BE2C (cell line): Measurements from ENCODE around the gene ZCCHC14.
A peak's percentile ranks its signal among the peaks of the same experiment; 100 is the strongest.

Experiments
- DNase-seq: peaks from one replicate; pipeline ENCODE4 v3.0.0-alpha.2; 2020
- H3K27me3 ChIP-seq: fragments of 250-450 bp; sonication (Bioruptor Pico); 2 replicates; pipeline ENCODE4 v1.5.1; 2020; ENCODE audit warnings: mild to moderate bottlenecking
- H3K36me3 ChIP-seq: fragments of 250-450 bp; sonication (Bioruptor Pico); 2 replicates; pipeline ENCODE4 v1.5.1; 2020; ENCODE audit warnings: mild to moderate bottlenecking
- H3K4me1 ChIP-seq: fragments of 250-450 bp; sonication (Bioruptor Pico); 2 replicates; pipeline ENCODE4 v1.5.1; 2020
- H3K4me3 ChIP-seq: 2 replicates; pipeline ENCODE4 v1.5.1; 2011; ENCODE audit warnings: low read depth, low read length
- H3K9me3 ChIP-seq: fragments of 250-450 bp; sonication (Bioruptor Pico); 2 replicates; pipeline ENCODE4 v1.5.1; 2020
- CTCF ChIP-seq: IDR thresholded peaks from 2 replicates; pipeline ENCODE4 v1.5.1; 2012; ENCODE audit warnings: mild to moderate bottlenecking, low read depth, low read length

Gene ZCCHC14

DNA sequence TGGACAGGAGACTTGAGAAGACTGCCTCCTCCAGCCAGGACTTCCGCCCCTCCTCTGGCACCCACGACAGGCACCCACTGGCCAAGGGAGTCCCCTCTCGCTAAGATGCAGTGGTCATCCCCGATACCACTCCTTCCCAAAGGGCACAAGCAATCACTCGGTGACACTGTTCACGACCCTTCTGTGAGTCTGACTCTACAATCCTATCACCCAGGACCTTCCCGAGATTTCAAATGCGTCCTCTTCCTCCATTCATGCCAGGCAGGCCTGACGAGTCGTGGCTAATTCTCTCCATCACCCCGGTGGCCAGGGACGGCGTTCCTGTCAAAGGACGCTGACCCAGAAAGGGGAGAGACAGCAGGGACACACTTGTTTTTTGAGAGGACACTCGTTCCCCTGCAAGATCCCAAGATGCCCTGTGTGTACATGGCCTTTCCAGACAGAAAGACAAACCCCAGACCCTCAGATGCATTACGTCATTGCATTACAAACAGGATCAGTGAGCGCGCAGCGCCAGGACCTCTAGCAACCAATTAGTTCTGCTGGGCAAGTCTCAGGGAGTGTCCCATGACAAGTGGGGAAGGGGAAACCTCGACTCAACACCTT is 121.5 kb downstream of the ZCCHC14 start:
- no peak for TF ChIP-seq CTCF
- DNase-seq = peak; percentile 73

GRCh38 chr16:87369796-87370719 is 122.8 kb downstream of the ZCCHC14 start:
- no peak for TF ChIP-seq CTCF
- no peaks in the 10 kb centered on the region for H3K27me3 ChIP-seq
- peaks cover 37% of the 10 kb centered on the region for H3K4me1 ChIP-seq
- H3K9me3 ChIP-seq = no peaks in the 10 kb centered on the region
- H3K36me3 ChIP-seq = no peaks in the 10 kb centered on the region; the same call in 1 of the 2 replicates
- DNase-seq = peak; percentile 57
- no peak overlapping the region for H3K4me3 ChIP-seq

More for the DNA sequence above, 121.5 kb downstream of the ZCCHC14 start:
- H3K36me3 ChIP-seq = no peaks in the 10 kb centered on the region; the same call in 1 of the 2 replicates
- peak overlapping the region; percentile 49 for H3K4me3 ChIP-seq
- no peaks in the 10 kb centered on the region for H3K27me3 ChIP-seq
- H3K9me3 ChIP-seq = no peaks in the 10 kb centered on the region
- H3K4me1 ChIP-seq = peaks cover 37% of the 10 kb centered on the region

- no peaks in the 10 kb centered on the region; the same call in 1 of the 2 replicates for H3K36me3 ChIP-seq
- TF ChIP-seq CTCF = no peak
- H3K27me3 ChIP-seq = no peaks in the 10 kb centered on the region
- H3K9me3 ChIP-seq = no peaks in the 10 kb centered on the region
- H3K4me3 ChIP-seq = no peak overlapping the region
- DNase-seq = no peak
- peaks cover 42% of the 10 kb centered on the region for H3K4me1 ChIP-seq
Measured at GRCh38 chr16:87369117-87369765, 123.6 kb downstream of the ZCCHC14 start.

GRCh38 chr16:87368029-87368770 is 124.6 kb downstream of the ZCCHC14 start:
- Histone ChIP-seq H3K4me3 (no peak overlapping the region; the same call in 1 of the 2 replicates), H3K36me3 (no peaks in the 10 kb centered on the region; the same call in 1 of the 2 replicates), H3K9me3 (no peaks in the 10 kb centered on the region), H3K27me3 (no peaks in the 10 kb centered on the region), H3K4me1 (peaks cover 47% of the 10 kb centered on the region)
- TF ChIP-seq CTCF = no peak
- DNase-seq = no peak

DNA sequence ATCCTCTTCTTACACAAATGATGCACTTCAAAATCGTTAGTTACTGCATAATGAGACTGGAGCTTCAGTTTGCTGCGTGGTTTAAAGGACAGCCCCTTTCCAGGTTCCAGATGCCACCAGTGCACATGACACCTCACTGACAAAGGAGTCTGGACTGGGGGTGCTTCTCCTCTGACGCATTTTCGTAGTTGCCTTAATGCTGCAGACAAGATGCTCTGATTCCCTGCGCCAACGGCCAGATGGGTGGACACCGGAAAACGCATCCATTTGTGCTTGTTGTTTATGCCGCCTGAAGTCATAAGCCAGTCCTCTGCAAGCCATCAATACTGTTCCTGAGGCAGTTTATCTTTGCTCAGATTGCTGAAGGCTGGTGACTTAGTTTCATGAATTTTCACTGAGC is 125.3 kb downstream of the ZCCHC14 start:
- Histone ChIP-seq H3K4me1 (peaks cover 52% of the 10 kb centered on the region), H3K36me3 (no peaks in the 10 kb centered on the region; the same call in 1 of the 2 replicates), H3K4me3 (no peak overlapping the region; the same call in 1 of the 2 replicates), H3K27me3 (no peaks in the 10 kb centered on the region), H3K9me3 (no peaks in the 10 kb centered on the region)
- TF ChIP-seq CTCF = no peak
- peak; percentile 46 for DNase-seq
